Ammon's horn (tissue), 1 donor: ENCODE data around the gene ZNG1B.
A peak's percentile ranks its signal among the peaks of the same experiment; 100 is the strongest.
"Not testable (repeated sequence)": the region's sequence is repeated elsewhere in the genome, so short reads cannot be mapped to it uniquely, and the experiment has no call there.

Experiments
- DNase-seq: peaks from one replicate; pipeline ENCODE4 v3.0.0-alpha.2; 2016; ENCODE audit warnings: low spot score

ZNG1B gene

DNA sequence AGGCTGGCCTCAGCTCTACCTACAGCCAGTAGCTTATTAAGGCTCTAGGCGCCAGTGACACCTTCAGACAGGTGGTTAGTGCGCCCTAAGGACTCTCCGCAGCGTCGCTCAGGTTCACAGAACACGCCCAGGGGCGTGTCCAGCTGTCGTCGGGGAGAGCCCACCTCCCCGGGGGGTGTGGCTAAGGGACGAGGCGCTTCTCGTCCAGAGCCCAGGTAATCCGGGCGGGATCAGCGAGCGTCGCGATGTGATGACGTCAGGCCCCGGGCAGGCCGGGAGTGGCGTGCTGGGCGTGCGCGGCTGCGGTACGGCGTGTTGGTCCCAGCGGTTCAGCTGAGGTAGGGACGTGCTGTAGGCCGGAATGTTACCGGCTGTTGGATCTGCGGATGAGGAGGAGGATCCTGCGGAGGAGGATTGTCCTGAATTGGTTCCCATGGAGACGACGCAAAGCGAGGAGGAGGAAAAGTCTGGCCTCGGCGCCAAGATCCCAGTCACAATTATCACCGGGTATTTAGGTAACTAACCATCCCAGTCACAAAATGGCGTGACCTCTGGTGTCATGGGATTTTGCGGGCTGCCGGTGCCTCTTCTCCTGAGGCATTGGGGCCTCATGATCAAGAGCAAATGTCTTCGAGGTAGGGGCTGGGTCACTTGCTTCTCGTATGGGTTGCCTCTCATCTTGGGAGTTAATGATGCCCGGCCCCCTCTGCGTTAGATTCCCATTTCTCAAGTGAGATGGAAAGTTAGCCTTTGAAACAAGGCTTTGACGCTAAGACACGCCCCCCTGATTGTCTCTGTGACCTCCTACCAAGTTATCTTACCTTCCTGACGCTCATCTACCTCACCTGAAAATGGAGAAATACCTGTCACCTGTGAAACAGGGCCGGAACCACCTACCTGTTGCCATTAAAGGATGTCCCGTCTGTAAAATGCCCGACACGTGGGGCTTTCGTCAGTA lies at the start of gene ZNG1B:
ZNG1B (plus strand) TSS at position 184 of the 958 bp plus-strand sequence; CDS start at position 362, 178 bp downstream.
- DNase-seq, result not testable (repeated sequence)

DNA sequence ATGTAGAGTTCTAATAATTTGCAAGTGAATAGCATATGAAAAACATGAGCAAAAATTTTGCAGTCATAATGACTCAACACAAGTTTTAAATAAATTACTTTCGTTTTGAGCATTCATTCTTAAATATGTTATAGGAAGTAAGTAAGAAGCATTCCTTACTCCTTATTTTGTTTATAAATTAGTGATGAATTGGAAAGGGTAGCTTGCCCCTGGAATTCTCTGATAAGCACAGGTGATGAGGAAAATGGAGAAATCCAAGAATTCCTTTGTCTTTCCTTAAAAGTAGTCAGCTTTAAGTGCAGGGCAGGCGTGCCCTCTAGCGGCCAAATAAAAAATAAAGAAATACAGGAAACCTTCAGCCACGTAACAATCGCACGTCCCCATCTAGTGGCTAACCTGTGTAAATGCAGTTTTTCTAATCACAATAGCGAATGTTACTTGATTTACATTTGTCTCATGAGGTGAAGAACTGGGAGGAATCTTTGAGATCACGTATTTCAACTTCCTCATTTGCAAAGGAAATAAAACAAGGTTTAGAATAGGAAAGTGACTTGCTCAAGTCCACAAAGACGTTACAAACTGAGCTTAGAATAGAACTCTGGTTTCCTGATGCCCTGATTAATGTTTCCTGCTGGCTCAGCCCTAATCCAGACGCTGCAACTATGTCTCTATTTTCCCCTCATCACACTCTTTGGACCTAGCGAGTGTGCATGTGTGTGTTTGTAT lies 47.2 kb upstream of the ZNG1B start:
- peak; percentile 92 for DNase-seq

DNA sequence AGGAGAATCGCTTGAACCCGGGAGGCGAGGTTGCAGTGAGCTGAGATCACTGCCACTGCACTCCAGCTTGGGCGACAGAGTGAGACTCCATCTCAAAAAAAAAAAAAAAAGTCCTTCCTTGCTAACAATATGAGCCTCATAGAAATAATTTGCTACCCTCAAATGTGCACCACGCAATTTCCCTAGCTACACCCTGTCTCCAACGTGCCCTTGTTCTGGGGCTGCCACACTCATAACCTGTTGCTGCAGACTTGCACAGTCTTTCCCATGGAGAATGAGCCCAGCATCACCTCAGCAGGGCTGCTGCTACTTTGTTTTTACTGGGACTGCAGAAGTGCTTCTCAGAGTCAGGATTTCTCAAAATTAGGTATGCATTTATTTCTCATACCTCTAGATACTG lies 46.4 kb upstream of the ZNG1B start:
- no peak for DNase-seq

DNA sequence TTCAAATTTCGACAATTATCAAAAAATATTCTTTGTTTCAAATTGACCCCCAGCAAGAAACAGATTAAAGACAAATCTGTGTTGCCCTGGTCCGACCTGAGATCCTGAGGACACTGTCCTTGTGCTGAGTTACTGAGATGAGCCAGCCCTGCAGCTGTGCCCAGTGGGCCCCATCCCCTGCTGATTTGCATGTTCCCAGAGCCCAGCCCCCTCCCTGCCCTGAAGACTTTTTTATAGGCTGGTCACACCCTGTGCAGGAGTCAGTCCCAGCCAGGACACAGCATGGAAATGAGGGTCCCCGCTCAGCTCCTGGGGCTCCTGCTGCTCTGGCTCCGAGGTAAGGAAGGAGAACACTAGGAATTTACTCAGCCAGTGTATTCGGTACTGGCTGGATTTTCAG lies 31.4 kb upstream of the ZNG1B start:
- no peak for DNase-seq

DNA sequence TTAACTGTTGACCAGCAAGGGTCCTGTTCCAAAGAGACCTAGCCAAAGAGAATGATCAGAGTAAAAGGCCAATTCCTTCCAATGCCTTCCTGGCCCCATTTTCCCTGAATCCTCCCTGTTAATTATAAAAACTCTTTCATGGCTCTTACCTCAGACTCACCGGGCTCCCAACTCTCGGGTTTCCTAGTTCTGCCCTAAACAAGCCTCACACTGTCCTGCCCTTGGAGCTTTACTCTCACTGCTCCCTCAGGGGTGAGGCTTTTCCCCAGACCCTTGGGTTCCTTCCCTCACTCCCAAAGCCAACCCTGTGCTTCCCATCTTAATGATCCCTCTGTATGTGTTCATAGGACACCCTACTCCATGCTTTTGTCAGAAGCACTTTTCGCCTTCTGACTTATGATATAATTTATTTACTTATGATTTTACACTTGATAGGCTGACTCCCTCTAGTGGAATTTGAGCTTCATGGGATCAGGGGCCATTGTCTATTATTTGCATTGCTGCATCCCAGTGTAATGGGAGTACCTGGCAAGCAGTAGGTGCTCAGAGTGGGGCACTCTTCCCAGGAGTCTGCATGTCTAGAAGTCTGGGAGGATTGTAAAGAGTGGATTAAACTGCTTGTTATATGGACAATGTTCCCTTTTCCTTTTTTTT lies 29.9 kb upstream of the ZNG1B start:
- DNase-seq, result no peak

DNA sequence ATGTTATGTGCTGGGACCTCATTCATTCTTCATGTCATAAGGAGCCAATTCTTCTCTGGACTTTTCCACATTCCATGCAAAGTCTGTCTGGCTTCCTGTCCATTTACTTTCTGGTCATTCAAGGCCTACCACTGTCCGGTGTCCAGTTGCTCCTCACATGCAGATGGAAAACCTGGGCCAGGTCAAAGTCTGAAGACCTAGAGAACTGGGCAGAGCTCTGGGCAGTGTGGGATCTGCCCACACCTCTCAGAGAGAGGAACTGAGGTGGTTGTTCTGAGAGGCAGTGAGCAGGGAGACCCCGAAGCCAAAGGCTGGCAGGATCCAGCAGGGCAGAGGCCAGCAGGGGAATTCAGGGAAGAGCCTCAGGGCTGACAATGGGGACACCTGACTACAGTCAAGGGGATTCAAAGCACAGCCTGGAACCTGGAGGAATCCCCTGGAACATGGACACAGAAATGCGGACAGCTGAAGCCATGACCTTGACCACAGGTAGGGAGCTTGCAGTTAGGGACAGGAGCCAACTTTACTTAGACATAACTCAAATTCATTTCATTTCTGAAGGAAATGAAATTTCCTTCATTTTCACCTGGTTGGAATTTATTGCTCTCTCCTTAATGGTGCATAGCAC lies 25.7 kb upstream of the ZNG1B start:
- DNase-seq, result not testable (repeated sequence)

DNA sequence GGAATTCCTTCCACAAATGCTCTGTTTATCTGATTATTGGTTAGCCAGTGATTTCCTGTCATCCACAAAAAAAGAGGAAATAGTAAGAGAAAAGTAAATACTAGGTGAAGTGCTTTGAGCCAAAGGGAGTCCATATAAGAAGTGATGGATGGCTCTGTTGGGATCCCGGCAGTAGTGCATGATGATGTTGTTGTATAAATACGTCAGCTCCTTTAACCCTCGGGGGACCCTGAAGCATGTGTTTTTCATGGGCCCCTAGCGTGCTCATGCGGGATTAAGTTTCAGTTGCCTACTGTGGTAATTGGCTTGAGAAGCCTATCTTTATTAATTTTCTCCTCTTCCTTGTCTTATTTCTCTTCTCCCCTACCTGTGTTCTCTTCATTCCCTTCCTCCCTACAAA lies 24.7 kb upstream of the ZNG1B start:
- DNase-seq, result not testable (repeated sequence)

DNA sequence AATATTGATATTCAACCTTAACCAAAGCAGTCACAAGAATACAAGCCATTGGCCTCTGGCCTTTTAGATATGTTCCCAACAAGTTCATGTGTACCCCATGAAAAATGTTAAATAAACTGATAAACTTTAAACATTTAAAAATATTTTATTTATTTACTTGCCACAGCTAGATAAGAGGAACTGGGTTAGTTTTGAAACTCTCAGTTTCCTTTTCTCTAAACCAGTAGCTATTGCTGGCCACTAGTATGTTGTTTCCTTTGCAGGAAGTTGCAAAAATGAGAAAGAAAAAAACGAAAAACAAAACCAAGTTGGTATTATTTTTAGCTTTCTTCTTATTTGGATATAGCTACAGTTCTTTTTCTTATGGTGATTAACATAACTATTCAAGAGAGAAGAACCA lies 5.7 kb upstream of the ZNG1B start:
- not testable (repeated sequence) for DNase-seq

DNA sequence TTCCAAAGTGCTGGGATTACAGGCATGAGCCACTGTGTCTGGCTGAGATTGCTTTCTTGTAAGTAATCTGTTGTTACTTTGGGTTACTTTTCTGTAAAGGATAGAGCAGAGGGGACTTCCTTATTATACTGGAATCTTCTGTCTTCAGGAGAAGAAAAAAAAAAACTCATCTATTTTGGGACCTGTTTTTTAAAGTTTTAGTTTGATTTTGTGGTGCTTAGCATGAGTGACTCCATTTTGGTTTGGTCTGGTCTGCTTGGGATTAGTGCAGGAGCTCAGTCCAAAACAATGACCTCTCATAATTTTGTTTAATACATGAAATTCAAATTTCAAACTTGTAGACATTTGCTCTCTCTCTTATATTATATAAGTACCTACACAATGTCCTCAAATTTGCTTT lies 4.0 kb upstream of the ZNG1B start:
- not testable (repeated sequence) for DNase-seq

DNA sequence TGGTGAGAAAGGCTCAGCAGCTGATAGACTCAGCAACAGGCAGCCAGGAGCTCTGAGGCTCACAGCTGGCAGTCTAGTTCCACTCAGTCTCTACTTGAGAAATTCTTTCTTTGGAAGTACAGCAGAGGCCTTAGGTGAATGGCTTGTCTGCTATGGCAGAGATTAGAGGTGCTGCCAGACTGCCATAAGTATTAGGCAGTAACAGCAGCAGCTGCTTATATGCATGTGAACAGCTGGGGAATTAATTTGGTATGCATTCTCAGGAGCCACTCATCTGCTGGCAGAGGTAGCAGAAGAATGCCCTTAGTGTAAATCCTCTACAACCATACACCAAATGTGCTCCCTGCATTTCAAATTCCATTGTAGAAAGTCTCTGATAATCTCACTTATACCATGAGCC lies 28.3 kb downstream of the ZNG1B start:
- not testable (repeated sequence) for DNase-seq

DNA sequence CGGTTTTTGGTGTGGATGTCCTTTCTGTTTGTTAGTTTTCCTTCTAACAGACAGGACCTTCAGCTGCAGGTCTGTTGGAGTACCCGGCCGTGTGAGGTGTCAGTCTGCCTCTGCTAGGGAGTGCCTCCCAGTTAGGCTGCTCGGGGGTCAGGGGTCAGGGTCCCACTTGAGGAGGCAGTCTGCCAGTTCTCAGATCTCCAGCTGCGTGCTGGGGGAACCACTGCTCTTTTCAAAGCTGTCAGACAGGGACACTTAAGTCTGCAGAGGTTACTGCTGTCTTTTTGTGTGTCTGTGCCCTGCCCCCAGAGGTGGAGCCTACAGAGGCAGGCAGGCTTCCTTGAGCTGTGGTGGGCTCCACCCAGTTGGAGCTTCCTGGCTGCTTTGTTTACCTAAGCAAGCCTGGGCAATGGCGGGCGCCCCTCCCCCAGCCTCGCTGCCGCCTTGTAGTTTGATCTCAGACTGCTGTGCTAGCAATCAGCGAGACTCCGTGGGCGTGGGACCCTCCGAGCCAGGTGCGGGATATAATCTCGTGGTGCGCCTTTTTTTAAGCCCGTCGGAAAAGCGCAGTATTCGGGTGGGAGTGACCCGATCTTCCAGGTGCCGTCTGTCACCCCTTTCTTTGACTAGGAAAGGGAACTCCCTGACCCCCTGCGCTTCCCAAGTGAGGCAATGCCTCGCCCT lies 39.3 kb downstream of the ZNG1B start:
- not testable (repeated sequence) for DNase-seq

DNA sequence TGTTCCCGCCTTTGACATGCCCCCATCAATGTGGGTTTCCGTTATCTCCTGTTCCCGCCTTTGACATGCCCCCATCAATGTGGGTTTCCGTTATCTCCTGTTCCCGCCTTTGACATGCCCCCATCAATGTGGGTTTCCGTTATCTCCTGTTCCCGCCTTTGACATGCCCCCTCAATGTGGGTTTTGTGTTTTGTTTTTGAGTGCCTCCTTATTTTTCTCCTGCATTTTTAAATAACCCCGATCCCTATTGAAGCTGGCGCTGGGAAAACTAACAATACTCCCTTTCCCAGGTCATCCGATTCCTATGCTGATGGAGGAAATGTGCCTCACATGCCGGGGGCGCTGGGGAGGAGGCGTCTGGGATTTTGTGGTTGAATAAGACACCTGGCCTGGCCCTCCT lies 59.0 kb downstream of the ZNG1B start:
- not testable (repeated sequence) for DNase-seq

DNA sequence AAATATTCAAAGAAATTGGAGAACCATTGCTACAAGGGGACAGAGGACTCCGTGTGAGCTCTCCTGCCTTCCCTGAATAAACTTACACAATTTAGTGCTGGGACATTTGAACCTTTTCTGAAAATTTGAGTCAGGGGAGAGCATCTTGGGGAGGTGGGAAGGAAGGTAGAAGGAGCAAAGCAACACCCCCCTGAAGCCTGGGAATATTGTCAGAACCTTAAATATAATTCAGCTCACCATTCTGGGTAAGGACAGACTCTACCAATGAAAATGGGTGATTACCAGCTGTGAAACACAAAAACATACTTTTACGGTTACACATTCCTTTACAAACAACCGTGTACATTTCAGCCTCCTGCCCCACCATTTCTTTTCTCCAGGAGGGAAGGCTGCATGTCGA lies 60.9 kb downstream of the ZNG1B start, which contains the start of gene FOXD4L1:
FOXD4L1 (plus strand) TSS at position 301 of the 400 bp plus-strand sequence. CDS start 592 bp downstream, outside the sequence.
- DNase-seq, result not testable (repeated sequence)

DNA sequence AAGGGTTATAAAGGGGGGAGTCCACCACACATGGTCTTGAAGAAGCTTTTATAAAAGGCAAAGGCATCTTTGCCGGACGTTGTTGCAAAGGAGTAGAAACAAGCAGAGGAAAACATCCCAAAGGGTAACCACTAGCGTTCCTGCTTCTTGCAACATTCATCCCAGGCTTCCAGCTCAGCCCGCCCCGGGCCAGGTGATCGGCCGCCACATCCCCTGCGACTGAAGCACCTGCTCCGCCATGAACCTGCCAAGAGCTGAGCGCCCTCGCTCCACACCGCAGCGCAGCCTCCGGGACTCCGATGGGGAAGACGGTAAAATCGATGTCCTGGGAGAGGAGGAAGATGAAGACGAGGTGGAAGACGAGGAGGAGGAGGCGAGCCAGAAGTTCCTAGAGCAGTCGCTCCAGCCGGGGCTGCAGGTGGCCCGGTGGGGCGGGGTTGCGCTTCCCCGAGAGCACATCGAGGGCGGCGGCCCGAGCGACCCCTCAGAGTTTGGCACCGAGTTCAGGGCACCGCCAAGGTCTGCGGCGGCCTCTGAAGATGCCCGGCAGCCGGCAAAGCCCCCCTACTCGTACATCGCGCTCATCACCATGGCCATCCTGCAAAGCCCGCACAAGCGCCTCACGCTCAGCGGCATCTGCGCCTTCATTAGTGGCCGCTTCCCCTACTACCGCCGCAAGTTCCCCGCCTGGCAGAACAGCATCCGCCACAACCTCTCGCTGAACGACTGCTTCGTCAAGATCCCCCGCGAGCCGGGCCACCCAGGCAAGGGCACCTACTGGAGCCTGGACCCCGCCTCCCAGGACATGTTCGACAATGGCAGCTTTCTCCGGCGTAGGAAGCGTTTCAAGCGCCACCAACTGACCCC lies 61.8 kb downstream of the ZNG1B start:
- DNase-seq, result not testable (repeated sequence)

DNA sequence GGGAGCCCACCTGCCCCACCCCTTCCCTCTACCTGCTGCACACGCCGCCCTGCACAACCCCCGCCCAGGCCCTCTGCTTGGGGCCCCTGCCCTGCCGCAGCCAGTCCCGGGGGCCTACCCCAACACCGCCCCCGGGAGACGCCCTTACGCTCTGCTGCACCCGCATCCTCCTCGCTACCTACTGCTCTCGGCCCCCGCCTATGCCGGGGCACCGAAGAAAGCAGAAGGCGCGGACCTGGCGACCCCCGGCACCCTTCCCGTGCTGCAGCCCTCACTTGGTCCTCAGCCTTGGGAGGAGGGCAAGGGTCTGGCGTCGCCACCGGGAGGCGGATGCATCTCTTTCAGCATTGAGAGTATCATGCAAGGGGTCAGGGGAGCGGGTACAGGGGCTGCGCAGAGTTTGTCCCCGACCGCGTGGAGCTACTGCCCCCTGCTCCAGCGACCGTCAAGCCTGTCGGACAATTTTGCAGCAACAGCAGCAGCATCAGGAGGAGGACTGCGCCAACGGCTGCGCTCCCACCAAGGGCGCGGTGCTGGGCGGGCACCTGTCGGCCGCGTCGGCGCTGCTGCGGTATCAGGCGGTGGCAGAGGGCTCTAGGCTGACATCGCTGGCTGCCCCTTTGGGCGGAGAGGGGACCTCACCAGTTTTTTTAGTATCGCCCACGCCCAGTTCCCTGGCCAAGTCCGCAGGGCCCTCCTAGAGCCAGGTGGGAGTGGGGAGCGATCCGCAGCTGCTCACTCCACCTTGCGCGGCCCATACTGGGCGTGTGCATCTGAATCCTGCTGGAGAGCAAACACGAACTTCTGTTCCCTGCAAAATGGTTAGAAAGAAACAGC lies 62.6 kb downstream of the ZNG1B start:
- DNase-seq, result not testable (repeated sequence)

DNA sequence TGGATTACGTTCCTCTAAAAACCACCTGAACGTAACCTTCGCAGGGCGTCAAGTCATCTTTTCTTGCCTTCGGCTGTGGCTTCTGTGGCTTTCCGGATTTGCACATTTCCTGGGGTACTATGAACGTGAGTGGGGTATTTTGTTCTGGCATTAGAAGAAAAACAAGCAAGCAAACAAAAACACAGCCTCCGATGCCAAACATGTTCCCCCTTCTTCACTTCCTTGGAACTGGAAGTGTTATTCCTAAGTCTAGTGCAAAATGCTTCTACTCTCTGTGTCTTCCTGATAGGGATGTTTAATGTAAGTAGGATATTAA lies 63.2 kb downstream of the ZNG1B start:
- not testable (repeated sequence) for DNase-seq

DNA sequence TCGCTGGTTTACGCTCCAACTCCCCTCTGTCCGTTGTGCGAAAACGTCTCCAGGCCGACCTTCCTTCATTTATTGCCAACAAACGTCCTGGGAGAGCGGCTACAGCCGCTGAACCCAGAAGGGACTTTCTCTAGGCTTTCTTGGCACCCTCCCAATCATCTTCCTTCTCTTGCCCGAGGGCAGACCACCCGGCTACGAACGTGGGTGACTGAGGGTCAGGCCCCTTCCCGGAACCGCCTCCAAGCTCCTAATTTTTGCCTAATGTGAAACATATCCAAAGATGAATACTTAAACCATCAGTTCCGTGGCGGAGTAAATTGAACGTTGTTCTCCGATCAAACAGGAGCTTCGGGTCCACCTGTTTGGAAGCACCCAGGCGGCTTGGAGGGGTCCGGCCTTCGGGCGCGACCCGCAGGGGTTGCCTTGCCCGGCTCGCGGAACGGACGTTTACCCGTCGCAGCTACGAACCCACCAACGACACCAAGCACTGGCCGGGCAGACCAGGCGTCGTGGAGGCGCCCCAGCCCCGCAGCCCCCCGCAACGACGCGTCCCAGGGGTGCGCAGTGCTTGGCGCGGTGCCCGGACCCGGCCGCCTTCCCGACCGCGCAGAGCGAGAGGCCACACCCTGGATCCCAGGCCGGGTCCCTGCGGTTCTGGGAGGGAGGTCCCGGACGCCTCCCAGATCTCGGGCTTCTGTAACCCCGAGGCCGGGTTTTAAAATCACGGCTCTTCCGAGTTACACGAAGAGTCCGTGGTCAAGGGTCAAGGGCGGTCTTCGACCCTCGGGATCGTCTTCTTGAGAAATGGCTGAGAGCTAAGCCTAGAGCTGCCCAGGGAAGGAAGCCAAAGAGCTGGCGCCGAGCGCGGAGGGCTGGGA lies 65.0 kb downstream of the ZNG1B start:
- not testable (repeated sequence) for DNase-seq
